Activated CD4-positive, alpha-beta T cell treated with anti-CD3 and anti-CD28 coated beads, Interleukin-2, Interleukin-4, amounts not matched to agents 100 ng/mL and 50 ng/mL, durations not matched to agents 16 hours and 8 hours (primary cell): ENCODE data around the gene DNM2.
"Not testable (repeated sequence)": the region's sequence is repeated elsewhere in the genome, so short reads cannot be mapped to it uniquely, and the experiment has no call there.

Experiments
- DNase-seq: peaks from one replicate; pipeline ENCODE4 v3.0.0-alpha.2; 2020; ENCODE audit warnings: low spot score

Gene DNM2

DNA sequence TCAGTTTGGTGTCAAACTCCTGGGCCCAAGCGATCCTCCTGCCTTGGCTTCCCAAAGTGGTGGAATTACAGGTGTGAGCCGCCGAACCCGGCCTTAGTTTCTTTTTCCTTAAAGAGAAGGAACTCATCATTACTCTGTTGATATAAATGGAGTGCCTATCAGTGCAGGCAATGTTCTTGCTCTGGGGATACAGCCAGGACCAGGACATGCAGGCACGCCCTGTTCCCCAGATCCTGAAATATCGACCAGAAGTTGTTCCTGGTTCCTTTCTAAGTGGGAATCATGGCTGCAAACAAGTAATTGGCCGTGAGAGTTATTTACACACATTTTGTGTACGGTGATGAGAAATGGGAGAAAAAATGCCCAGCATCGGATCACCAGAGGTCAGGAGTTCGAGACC is 8.4 kb downstream of the DNM2 start:
- DNase-seq, result no peak

GRCh38 chr19:10727685-10728201 is 9.9 kb downstream of the DNM2 start:
- no peak for DNase-seq

GRCh38 chr19:10729411-10729810 is 11.5 kb downstream of the DNM2 start:
- no peak for DNase-seq

GRCh38 chr19:10730932-10731331 is 13.1 kb downstream of the DNM2 start:
- DNase-seq, result no peak

- DNase-seq, result no peak
These were observed 17.9 kb downstream of the DNM2 start for GRCh38 chr19:10735741-10736140.

DNA sequence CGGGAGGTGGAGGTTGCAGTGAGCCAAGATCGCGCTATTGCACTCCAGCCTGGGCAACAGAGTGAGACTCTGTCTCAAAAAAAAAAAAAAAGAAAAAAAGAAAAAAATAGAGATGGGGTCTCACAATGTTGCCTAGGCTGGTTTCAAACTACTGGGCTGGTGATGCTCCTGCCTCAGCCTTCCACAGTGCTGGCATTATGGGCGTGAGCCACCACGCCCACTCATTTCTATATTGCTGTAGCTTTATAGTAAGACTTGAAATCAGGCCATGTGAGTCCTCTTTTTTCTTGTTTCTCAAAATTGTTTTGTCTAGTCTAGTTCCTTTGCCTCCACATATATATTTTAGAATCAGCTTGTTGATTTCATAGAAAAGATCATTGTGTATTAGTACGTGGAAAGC is 18.3 kb downstream of the DNM2 start:
- no peak for DNase-seq

DNA sequence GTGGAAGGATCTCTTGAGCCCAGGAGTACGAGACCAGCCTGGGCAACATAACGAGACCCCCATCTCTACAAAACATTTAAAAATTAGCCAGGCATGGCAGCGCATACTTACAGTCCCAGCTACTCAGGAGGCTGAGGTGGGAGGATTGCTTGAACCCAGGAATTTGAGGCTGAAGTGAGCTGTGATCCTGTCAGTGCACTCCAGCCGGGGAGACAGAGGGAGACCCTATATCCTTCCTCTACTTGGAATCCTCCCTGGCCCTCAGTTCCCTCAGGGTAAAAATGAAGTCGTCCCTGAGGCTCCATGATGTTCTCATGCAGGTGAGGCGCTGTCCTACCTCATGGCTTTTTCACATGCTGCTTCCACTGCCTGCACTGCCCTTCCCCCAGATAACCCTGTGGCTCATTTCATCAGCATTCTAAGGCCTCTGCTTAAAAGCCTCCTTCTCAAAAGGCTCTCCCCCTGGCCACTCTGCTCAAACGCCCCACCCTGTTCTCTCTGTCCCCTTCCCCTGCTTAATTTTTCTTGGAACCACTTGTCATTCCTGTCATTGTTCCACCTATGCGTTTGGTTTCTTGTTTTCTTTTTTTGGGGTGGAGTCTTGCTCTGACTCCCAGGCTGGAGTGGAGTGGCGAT is 19.2 kb downstream of the DNM2 start:
- no peak for DNase-seq

DNA sequence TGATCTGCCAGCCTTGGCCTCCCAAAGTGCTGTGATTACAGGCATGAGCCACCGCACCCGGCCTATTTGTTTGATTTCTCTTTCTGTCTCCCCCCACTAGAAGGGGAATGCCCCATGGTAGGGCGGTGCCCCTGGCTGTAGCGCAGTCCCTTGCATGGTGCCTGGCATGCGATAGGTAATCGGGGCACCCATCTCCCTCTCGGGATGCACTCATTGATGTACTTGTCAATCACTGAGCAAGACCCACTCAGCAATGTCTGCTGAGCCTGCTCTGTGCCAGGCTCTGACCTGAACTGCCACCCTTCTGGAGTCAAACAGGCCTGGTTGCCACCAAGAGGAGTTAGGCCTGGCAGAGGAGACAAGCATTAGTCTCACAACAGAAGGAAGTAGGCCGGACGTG is 19.8 kb downstream of the DNM2 start:
- no peak for DNase-seq

- no peak for DNase-seq
These were observed 22.9 kb downstream of the DNM2 start for GRCh38 chr19:10740798-10741197.

DNA sequence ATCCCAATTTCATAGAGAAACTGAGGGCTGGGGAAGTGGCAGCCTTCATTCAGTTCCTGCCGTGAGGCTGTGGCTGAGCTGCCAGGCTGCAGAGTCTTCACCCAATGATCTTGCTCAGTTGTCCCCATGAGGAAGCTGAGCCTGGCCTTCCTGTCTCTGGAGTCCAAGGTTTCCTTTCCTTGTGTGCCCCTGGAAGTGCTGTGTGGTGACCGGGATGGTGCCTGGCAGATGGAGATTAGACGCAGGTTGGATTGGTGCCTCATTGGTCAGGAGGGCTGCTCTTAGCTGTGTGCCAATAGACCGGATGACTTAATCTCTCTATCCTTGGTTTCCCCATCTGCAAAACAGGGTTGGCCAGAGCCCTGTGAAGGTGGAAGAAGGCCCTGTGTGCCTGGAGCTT is 24.6 kb downstream of the DNM2 start:
- no peak for DNase-seq

DNA sequence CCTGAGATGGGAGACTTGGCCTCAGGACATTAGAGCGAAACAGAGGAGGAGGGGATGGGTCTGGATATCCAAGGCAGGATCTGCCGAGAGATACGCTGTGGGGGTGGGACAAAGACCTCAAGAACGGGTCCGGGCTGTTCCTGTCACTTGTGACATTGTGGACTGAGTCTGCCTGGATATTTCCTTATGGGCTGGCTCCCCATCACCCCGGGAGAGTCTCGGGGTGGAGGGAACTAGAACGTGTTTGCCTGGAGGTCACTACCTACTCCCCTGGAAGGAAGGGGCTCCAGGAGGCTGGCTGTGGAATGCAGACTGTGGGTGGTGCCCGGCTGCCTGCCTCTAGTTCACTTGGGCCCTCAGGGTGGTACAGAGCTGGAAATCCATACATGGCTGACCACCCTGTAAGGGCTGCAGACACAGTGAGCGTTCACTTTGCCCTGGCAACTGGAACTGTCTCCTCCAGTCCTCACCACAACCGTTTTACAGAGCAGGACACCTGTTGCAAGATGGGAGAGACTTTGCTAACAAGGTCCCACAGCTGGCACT is 26.4 kb downstream of the DNM2 start:
- DNase-seq, result no peak

GRCh38 chr19:10744801-10745293 is 27.0 kb downstream of the DNM2 start:
- no peak for DNase-seq

DNA sequence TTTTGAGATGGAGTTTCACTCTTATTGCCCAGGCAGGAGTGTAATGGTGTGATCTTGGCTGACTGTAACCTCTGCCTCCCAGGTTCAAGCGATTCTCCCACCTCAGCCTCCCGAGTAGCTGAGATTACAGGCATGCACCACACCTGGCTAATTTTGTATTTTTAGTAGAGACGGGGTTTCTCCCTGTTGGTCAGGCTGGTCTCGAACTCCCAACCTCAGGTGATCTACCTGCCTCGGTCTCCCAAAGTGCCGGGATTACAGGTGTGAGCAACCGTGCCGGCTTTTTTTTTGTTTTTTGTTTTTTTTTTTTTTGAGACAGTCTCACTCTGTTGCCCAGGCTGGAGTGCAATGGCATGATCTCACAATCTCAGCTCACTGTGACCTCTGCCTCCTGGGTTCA is 28.6 kb downstream of the DNM2 start:
- DNase-seq, result not testable (repeated sequence)

DNA sequence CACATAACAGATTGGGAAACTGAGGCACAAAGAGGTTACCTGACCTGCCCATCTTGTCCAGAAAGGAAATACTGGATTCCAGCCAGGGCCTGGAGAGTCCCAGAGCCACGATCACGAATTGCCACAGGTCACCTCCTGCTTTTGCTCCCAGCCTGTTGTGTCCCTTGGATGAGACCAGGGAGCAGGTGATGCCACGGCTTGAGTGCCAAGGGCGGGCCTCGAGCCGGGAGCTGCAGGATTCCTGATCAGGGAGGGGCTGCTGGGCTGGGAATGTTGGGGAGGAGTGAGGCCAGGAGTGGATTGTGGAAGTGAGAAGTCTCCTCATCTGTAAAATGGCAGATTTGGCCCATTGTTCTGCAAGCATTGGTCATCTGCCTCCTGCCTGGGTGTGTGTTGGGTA is 29.4 kb downstream of the DNM2 start:
- no peak for DNase-seq

- no peak for DNase-seq
These were observed 29.8 kb downstream of the DNM2 start for GRCh38 chr19:10747674-10748073.

- DNase-seq, result no peak
These were observed 30.5 kb downstream of the DNM2 start for GRCh38 chr19:10748195-10748926.

DNA sequence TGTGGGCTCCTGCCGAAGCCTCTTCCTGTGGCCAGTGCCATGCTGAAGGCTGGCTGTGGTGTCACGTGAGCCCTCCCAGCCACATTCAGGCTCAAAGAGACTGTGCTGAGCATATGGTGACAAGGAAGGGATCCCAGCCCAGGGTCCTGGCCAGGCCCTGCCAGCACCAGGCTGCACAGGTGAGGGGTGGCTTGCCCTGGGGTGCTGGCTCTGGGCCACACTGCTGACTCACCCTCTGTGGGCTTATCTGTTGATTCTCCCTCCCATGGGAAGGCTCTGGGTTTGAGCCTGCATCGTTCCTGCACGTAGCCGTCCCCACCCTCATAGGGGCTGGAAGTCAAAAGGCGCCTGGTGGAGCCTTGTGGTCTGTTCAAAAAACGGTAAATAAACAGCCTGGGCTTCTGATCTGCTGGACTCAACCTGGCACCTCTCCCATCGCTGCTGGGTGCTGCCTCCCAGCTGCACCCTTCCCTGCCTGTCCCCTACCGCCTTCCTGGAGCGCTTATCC is 31.1 kb downstream of the DNM2 start:
- DNase-seq, result no peak

- DNase-seq, result no peak
These were observed 31.8 kb downstream of the DNM2 start for GRCh38 chr19:10749435-10750384.

DNA sequence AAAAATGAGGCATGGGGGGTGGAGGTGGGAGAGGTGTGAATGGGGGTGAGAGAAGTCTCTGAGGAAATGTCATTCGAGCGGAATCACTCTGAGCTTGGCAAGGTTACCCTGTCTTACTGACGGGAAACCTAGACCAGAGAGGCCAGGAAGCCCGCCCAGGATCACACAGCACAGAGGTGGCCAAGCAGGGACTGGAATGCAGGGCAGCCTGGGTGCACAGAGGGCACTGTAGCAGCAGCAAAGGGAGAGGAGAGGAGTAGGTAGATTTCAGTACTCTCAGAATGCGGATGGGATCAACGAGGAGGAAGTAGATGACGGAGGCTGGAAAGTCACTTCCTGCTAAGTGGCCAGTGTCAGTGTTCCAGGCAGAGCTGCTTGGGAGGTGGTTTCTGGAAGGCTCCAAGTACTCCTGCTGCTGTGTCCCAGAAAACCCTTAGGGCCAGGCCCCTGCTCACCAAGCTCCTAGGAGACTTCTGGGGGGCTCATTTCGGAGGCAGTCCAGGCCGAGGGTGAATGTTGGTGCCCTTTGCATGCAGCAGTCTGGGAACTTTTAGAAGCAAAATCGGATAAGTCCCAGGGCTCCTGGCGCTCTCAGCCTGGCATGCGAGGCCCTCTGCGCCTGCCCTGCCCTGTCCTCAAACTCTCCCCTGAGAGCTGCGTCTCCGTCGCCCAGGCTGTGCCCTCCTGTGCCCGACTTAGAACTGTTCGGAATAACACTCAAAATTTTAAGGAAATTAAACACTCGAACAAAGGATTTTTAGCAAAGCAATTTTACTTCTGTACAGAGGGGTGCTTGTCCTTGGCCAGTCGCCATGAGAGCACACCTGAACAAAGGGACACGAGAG is 33.5 kb downstream of the DNM2 start:
- no peak for DNase-seq

DNA sequence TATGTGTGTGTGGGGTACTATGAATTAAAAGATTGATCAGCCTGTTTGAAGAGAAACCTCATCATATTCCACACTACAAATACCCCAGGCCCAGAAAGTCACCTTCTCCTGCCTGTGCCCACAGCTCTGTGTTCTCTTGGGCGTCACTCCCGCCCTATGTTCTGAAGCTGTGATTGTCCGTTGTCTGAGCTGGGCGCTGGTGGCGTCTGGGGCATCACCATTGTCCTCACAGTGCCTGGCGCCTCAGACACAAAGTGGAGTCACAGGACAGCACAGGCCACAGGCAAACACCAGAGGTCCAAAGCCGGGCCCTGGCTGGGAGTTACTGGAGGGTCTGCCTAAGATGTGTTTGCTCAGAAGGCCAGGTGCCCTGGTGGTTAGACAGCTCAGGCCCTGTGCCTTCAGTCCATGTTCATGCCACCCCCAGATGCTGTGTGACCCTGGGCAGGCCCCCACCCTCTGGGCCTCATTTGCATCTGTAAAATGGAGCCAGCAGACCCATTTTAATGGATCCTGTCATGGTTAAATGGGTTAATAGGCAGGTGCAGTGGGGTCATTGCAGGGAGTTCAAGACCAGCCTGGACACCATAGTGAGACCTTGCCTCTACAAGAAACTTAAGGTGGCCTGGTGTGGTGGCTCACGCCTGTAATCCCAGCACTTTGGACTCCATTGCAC is 34.5 kb downstream of the DNM2 start:
- no peak for DNase-seq
